HG03342 (cell line): ENCODE measurements around the gene FAM24B.

ENCODE experiments used
- ATAC-seq: cut with Tn5 transposase; IDR thresholded peaks from one replicate; pipeline ENCODE4 v1.9.1; 2021; ENCODE audit warnings: mild to moderate bottlenecking, moderate library complexity; ENCODE audit not compliant: unreplicated experiment

Gene FAM24B

DNA sequence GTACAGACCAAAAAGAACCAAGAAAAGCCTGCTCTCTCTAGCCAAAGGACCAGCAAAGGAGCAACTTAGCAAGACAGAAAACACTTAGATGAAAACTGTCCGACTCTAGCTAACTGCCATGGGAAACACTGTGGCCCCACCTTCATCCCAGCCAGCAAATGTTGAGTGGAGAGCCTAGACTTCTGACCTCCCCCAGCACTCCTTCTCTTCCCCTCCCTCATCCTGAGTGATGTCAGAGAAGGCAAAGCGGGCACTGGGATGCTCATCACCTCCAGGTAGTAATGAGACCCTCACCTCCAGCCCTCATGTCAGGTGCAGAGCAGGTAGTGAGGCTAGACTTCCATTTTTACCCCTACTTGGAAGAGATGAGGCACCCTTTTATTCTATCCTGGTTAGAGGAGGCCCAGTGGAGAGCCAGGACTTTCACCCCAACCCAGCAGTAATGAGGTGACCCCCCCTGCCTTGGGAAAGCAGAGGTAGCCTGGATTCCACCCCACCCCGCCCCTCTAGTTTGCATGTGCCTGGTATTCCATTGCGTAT is 50.6 kb downstream of the FAM24B start:
- no peak for ATAC-seq

DNA sequence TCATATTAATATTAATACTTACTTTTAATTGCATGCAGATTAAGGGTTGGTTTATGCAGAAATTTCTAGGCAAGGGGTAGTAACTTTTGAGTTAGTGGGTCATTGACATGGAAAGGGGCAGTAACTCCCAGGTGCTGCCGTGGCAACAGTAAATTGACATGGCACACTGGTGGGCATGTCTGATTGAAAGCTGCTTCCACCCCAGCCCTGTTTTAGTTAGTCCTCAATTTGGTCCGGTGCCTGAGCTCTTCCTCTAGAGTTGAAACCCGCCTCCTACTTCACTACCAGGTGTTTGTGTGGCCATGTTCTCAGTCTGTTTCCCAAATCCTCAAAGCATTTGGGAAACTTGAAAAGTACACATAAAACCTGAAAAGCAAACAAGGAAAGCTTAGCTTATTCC is 52.1 kb downstream of the FAM24B start:
- ATAC-seq = no peak

DNA sequence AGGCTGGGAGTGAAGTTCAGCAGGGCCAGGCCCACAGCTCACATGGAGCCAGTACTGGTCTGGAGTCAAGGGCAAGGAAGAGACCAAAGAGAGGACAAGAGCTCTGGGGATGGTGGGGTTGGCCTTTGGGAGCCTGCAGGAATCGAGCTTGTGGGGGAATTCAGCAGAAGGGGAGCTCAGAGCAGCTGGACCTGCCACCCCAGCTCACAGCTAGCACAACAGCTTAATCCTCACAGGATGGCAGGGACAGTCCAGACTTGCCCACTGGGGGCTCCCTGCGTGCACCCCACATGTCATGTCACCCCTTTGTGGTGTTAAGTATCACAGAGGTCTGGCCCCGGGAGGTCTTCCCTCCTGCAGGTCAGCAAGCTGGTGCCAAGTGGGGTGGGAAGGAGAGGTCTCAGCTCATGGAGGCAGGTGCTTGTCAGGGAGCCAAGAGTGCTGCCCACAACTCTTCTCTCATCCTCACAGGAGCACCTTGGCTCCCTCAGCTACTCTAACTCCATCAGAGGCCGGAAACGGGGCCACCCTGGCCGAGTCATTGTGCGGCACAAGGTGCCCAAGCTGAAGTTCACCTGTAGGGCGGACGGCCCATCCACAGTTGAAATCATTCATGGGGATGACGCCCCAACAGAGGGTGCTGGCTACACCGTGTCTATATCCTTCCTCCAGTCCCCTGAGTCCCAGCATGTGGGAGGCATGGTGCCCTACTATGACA is 56.2 kb downstream of the FAM24B start:
- ATAC-seq = no peak

DNA sequence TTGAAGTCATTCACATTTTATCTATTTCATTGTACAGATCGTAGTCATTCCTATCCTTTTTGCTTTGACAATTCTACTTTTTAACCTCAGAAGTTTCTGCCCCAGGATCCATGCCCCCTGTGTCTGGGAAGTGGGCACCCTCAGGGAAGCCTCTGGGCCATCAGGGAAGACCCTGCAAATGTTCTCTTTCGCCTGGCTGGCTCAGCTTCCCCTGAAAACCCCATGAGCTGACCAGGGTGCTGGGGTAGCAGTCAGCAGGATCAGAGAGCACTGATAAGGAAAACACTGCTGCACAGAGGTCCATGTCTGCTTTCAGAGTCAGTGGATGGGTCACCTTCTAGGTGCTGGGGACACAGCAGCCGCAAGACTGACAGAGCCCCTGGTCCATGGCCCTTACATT is 57.6 kb downstream of the FAM24B start:
- no peak for ATAC-seq

DNA sequence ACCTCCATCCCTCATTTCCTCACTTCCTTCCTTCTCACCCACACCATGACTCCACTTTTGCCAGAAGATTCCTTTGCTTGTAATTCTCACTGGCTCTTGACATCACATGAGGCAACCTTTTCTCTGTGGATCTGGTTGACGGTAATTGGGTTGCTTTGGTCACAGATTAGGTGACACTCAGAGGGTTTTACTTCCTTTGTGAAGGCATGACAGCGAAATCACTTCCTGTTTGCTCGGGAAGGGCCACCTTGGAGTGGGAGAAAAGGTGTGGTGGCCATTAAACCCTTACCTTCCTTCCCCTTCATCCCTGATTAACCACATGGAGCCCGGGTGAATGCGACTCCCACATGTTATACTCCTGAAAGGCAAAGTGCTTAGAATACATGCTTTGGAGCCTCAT is 63.9 kb downstream of the FAM24B start:
- ATAC-seq = no peak

DNA sequence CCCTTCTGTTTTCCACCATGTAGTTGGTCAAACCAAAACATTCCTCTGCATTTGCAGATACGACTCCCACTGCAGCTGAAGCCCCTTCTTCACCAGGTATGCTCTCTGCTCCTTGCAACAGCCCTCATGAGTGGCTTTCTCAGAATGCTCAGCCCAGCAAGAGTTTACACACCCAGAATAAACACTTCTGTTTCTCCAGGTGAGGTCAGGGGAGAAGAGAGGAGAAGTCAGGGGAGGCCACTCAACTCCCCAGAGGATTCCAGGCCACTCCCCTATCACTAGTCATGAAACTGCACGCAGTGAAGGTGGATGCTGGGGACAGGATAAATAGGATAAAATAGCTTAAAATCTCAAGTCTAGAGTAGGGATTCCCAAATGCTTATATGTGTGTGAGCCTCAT is 64.9 kb downstream of the FAM24B start:
- ATAC-seq = no peak

DNA sequence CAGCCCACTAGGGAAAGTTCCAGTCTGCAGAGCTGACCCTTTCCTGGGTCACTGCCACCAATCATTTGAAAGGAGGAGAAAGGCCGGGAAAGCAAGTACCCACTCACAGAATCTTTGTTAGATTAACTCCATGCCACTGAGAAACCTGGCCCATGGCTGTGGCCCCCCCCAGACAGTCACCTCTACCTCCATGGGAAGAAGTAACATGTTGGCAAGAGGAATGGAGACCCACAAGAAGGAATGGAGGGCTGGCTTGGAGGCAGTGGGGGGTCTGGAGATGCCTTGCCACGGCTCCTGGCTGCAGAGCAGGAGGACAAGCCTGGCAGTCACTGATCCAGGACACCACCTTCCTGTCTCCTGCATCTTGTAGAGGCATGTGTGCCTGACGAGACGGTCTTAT is 66.6 kb downstream of the FAM24B start:
- no peak for ATAC-seq

DNA sequence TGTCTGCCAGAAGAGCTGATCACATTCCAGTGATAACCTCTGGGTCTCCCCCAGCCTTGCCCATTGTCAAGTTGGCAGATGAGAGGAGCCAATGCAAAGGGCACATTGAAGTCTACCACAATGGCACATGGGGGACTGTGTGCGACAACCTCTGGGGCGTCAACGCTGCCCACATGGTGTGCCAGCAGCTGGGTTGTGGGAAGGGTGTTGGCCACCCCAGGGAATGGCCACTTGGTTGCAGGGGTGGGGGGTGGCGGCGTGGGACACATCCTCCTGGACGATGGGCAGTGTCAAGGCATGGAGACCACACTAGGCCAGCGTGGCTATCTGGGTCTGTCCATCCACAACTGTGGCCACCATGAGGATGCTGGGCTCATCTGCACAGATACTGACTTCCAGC is 77.1 kb downstream of the FAM24B start:
- ATAC-seq = no peak
